ENCODE measurements around the gene PRKACA.

PRKACA gene

GRCh38 chr19:14091081-14091812 lies 26.3 kb downstream of the PRKACA start:
- peak overlapping the region; percentile 75 for H3K4me3 ChIP-seq (ENCODE audit: low read depth, low read length)
- peak; percentile 85 for DNase-seq (ENCODE audit: low read depth)
- peak; percentile 71 for TF ChIP-seq POLR2A (IDR thresholded peaks at IDR 0.05; ENCODE audit: extremely low read depth, insufficient read length)
- no peak for TF ChIP-seq MAX (IDR thresholded peaks at IDR 0.05; ENCODE audit: low read depth, low read length)
- peak; percentile 2 for TF ChIP-seq CTCF (IDR thresholded peaks at IDR 0.05; ENCODE audit: low read depth, low read length)

GRCh38 chr19:14090509-14091080 lies 27.0 kb downstream of the PRKACA start, which contains the start of gene SAMD1:
TSS of gene SAMD1 (minus strand) at chr19:14090751.
- no peak for TF ChIP-seq POLR2A (IDR thresholded peaks at IDR 0.05; ENCODE audit: extremely low read depth, insufficient read length)
- no peak for TF ChIP-seq MYC (IDR thresholded peaks at IDR 0.05; ENCODE audit: low read depth, low read length)
- no peak for TF ChIP-seq CTCF (IDR thresholded peaks at IDR 0.05; ENCODE audit: low read depth, low read length)
- TF ChIP-seq MAX (IDR thresholded peaks at IDR 0.05; ENCODE audit: low read depth, low read length): no peak
- DNase-seq (ENCODE audit: low read depth): peak; percentile 94
- peak within 1 kb of the TSS; percentile 75 for H3K4me3 ChIP-seq (ENCODE audit: low read depth, low read length)

- DNase-seq (ENCODE audit: low read depth): peak; percentile 71
- peak overlapping the region; percentile 53 for H3K4me3 ChIP-seq (ENCODE audit: low read depth, low read length)
- TF ChIP-seq POLR2A (IDR thresholded peaks at IDR 0.05; ENCODE audit: extremely low read depth, insufficient read length) (no peak), CTCF (IDR thresholded peaks at IDR 0.05; ENCODE audit: low read depth, low read length) (no peak), MAX (IDR thresholded peaks at IDR 0.05; ENCODE audit: low read depth, low read length) (no peak), MYC (IDR thresholded peaks at IDR 0.05; ENCODE audit: low read depth, low read length) (no peak)
Observed at GRCh38 chr19:14089662-14090508, 27.7 kb downstream of the PRKACA start.

GRCh38 chr19:14089412-14089661 lies 28.2 kb downstream of the PRKACA start:
- TF ChIP-seq POLR2A (IDR thresholded peaks at IDR 0.05; ENCODE audit: extremely low read depth, insufficient read length) (no peak), MYC (IDR thresholded peaks at IDR 0.05; ENCODE audit: low read depth, low read length) (no peak), MAX (IDR thresholded peaks at IDR 0.05; ENCODE audit: low read depth, low read length) (no peak), CTCF (IDR thresholded peaks at IDR 0.05; ENCODE audit: low read depth, low read length) (no peak)
- peak overlapping the region; percentile 53 for H3K4me3 ChIP-seq (ENCODE audit: low read depth, low read length)
- DNase-seq (ENCODE audit: low read depth): peak; percentile 38

- no peak for DNase-seq (ENCODE audit: low read depth)
- no peak for TF ChIP-seq POLR2A (IDR thresholded peaks at IDR 0.05; ENCODE audit: extremely low read depth, insufficient read length)
- no peak for TF ChIP-seq MYC (IDR thresholded peaks at IDR 0.05; ENCODE audit: low read depth, low read length)
- no peak for TF ChIP-seq MAX (IDR thresholded peaks at IDR 0.05; ENCODE audit: low read depth, low read length)
- TF ChIP-seq CTCF (IDR thresholded peaks at IDR 0.05; ENCODE audit: low read depth, low read length): no peak
- peak overlapping the region; percentile 53 for H3K4me3 ChIP-seq (ENCODE audit: low read depth, low read length)
Observed at GRCh38 chr19:14088634-14089411, 28.7 kb downstream of the PRKACA start.

Measured in NB4 (cell line).